ENCODE data around the gene ZNF181.
A peak's percentile ranks its signal among the peaks of the same experiment; 100 is the strongest.

The ZNF181 gene

GRCh38 chr19:34759218-34759917 lies 25.3 kb downstream of the ZNF181 start:
- no peak for DNase-seq (ENCODE audit: low read depth)

GRCh38 chr19:34766386-34766785 lies 32.3 kb downstream of the ZNF181 start:
- DNase-seq (ENCODE audit: low read depth) = no peak

GRCh38 chr19:34767951-34768350 lies 33.9 kb downstream of the ZNF181 start:
- no peak for DNase-seq (ENCODE audit: low read depth)

GRCh38 chr19:34772697-34773554 lies 38.9 kb downstream of the ZNF181 start, which contains the start of gene ZNF599:
Gene ZNF599, minus strand, starts transcription at chr19:34773215. Its CDS starts 374 bp downstream, at chr19:34772841.
- DNase-seq (ENCODE audit: low read depth) = peak; percentile 81

- DNase-seq (ENCODE audit: low read depth) = no peak
Observed at GRCh38 chr19:34773555-34773864, 39.5 kb downstream of the ZNF181 start.

- no peak for DNase-seq (ENCODE audit: low read depth)
Observed at GRCh38 chr19:34774857-34775256, 40.8 kb downstream of the ZNF181 start.

- DNase-seq (ENCODE audit: low read depth) = no peak
Observed at GRCh38 chr19:34778342-34778741, 44.3 kb downstream of the ZNF181 start.

- DNase-seq (ENCODE audit: low read depth) = no peak
Observed at GRCh38 chr19:34779652-34780051, 45.6 kb downstream of the ZNF181 start.

GRCh38 chr19:34786236-34786635 lies 52.2 kb downstream of the ZNF181 start:
- no peak for DNase-seq (ENCODE audit: low read depth)

GRCh38 chr19:34787059-34787824 lies 53.2 kb downstream of the ZNF181 start:
- no peak for DNase-seq (ENCODE audit: low read depth)

GRCh38 chr19:34788074-34788473 lies 54.0 kb downstream of the ZNF181 start:
- DNase-seq (ENCODE audit: low read depth) = no peak

- no peak for DNase-seq (ENCODE audit: low read depth)
Observed at GRCh38 chr19:34793565-34793964, 59.5 kb downstream of the ZNF181 start.

- no peak for DNase-seq (ENCODE audit: low read depth)
Observed at GRCh38 chr19:34794066-34794960, 60.3 kb downstream of the ZNF181 start.
